SK-N-SH (cell line): ENCODE measurements around the gene WNT4. TPM values are rescaled to one million over a fixed set of nuclear protein-coding genes. Genes with fewer than 3 reads are reported as not detected.

Experiments used
- CTCF ChIA-PET: fragments of 300-600, 350-600 bp; formaldehyde crosslinking; extraction: SDS; loops from one replicate; lab custom pipeline; 2021; lab: Yijun Ruan, JAX
- POLR2A ChIA-PET: fragments of 350-600 bp; sonication (Branson Sonifier 250); formaldehyde crosslinking; extraction: SDS; loops from one replicate; lab custom pipeline; 2020; ENCODE audit warnings: antibody characterized with exemption, inconsistent platforms; lab: Yijun Ruan, JAX
- DNase-seq: peaks from one replicate; pipeline ENCODE4 v3.0.0; 2012
- H2AFZ ChIP-seq: fragments of 200-600 bp; sonication (generic); 2 replicates; pipeline ENCODE4 v1.8.1; 2016; ENCODE audit warnings: antibody characterized with exemption, mild to moderate bottlenecking, low read depth
- H3F3A ChIP-seq: fragments of 200-600 bp; sonication (generic); replicated peaks from 2 replicates; pipeline ENCODE3; 2016; ENCODE audit warnings: antibody characterized with exemption, mild to moderate bottlenecking; ENCODE audit not compliant: insufficient read depth
- H3K27ac ChIP-seq, 2 experiments: fragments of 200-500 bp in 1 of 2; fragments of 200-600 bp in 1 of 2; sonication (Bioruptor generic) in 1 of 2; sonication (generic), shearing (Covaris generic) in 1 of 2; 2 replicates each; pipeline versions ENCODE4 v1.5.1 to v1.6.1; 2014 to 2016; ENCODE audit warnings: low read depth in 2 of 2, inconsistent platforms in 1 of 2, low read length in 1 of 2, mild to moderate bottlenecking in 1 of 2, mixed read lengths in 1 of 2
- H3K27me3 ChIP-seq: fragments of 200-600 bp; sonication (generic), shearing (Covaris generic); 2 replicates; pipeline ENCODE4 v1.6.1; 2016; ENCODE audit warnings: mixed run types; ENCODE audit not compliant: insufficient read depth
- H3K36me3 ChIP-seq, 2 experiments: fragments of 200-500 bp in 1 of 2; fragments of 200-600 bp in 1 of 2; sonication (Bioruptor generic) in 1 of 2; sonication (generic) in 1 of 2; replicated peaks in 1 of 2; 2 replicates each; pipeline versions ENCODE3 to v1.5.1; 2014 to 2016; ENCODE audit warnings: low read length in 1 of 2, mild to moderate bottlenecking in 1 of 2; ENCODE audit not compliant: insufficient read depth in 2 of 2, control insufficient read depth in 1 of 2
- H3K4me1 ChIP-seq, 2 experiments: fragments of 200-500 bp in 1 of 2; fragments of 200-600 bp in 1 of 2; sonication (Bioruptor generic) in 1 of 2; sonication (generic), shearing (Covaris generic) in 1 of 2; 2 replicates each; pipeline versions ENCODE4 v1.5.1 to v1.6.1; 2014 to 2016; ENCODE audit warnings: low read depth in 1 of 2, low read length in 1 of 2, mixed run types in 1 of 2; ENCODE audit not compliant: insufficient read depth in 2 of 2, control insufficient read depth in 1 of 2
- H3K4me2 ChIP-seq: fragments of 200-600 bp; sonication (generic), shearing (Covaris generic); 2 replicates; pipeline ENCODE4 v1.6.1; 2017; ENCODE audit warnings: mixed run types
- H3K4me3 ChIP-seq, 2 experiments: fragments of 200-500 bp in 1 of 2; fragments of 200-600 bp in 1 of 2; sonication (Bioruptor generic) in 1 of 2; sonication (generic), shearing (Covaris generic) in 1 of 2; 2 replicates each; pipeline versions ENCODE4 v1.5.1 to v1.8.1; 2014 to 2016; ENCODE audit warnings: low read depth in 2 of 2, inconsistent platforms in 1 of 2, low read length in 1 of 2, mild to moderate bottlenecking in 1 of 2, mixed read lengths in 1 of 2, moderate library complexity in 1 of 2
- H3K79me2 ChIP-seq: fragments of 200-600 bp; sonication (generic); 2 replicates; pipeline ENCODE4 v1.8.1; 2017; ENCODE audit warnings: mild to moderate bottlenecking; ENCODE audit not compliant: insufficient read depth
- H3K9ac ChIP-seq: fragments of 200-600 bp; sonication (generic); 2 replicates; pipeline ENCODE4 v1.6.1; 2017; ENCODE audit warnings: mixed run types
- H3K9me2 ChIP-seq: fragments of 200-600 bp; sonication (generic); 2 replicates; pipeline ENCODE4 v1.6.1; 2017; ENCODE audit warnings: mixed run types
- H3K9me3 ChIP-seq: fragments of 200-600 bp; sonication (generic); 2 replicates; pipeline ENCODE4 v1.6.1; 2017; ENCODE audit warnings: mixed run types, mild to moderate bottlenecking, moderate library complexity
- H4K20me1 ChIP-seq: fragments of 200-600 bp; sonication (generic); 2 replicates; pipeline ENCODE4 v1.6.1; 2017; ENCODE audit warnings: mild to moderate bottlenecking, mixed run types; ENCODE audit not compliant: insufficient read depth
- EZH2phosphoT487 ChIP-seq: fragments of 200-600 bp; sonication (generic); IDR thresholded peaks from 2 replicates; pipeline ENCODE4 v1.6.1; 2017; ENCODE audit warnings: low read depth, mixed run types, mild to moderate bottlenecking, antibody characterized with exemption, moderate library complexity, borderline replicate concordance
- FOXJ3 ChIP-seq: sonication (generic); formaldehyde crosslinking; IDR thresholded peaks from 2 replicates; pipeline ENCODE4 v1.5.1; 2020; ENCODE audit warnings: mild to moderate bottlenecking, missing genetic modification reagents
- FOXM1 ChIP-seq: IDR thresholded peaks from 2 replicates; pipeline ENCODE4 v1.4.0; 2012; ENCODE audit warnings: low read depth, mild to moderate bottlenecking
- GATA2 ChIP-seq: sonication (generic); formaldehyde crosslinking; IDR thresholded peaks from 2 replicates; pipeline ENCODE4 v1.5.0; 2020; ENCODE audit warnings: mild to moderate bottlenecking, missing genetic modification reagents
- NFIC ChIP-seq: IDR thresholded peaks from 2 replicates; pipeline ENCODE4 v1.4.0; 2012; ENCODE audit warnings: borderline replicate concordance
- NRF1 ChIP-seq: IDR thresholded peaks from 2 replicates; pipeline ENCODE4 v1.6.1; 2012; ENCODE audit warnings: low read depth, mild to moderate bottlenecking, low read length
- POLR2AphosphoS5 ChIP-seq: IDR thresholded peaks from 2 replicates; pipeline ENCODE4 v1.6.1; 2012; ENCODE audit warnings: low read depth, low read length
- RAD21 ChIP-seq: IDR thresholded peaks from 2 replicates; pipeline ENCODE4 v1.6.1; 2012; ENCODE audit warnings: mild to moderate bottlenecking, low read length
- RCOR1 ChIP-seq: fragments of 150-350 bp; IDR thresholded peaks from 2 replicates; pipeline ENCODE4 v1.6.1; 2017; ENCODE audit warnings: antibody characterized with exemption, low read length
- RFX5 ChIP-seq: IDR thresholded peaks from 2 replicates; pipeline ENCODE4 v1.6.1; 2012; ENCODE audit warnings: mild to moderate bottlenecking, improper control_type of control experiment, low read length
- SIN3A ChIP-seq: IDR thresholded peaks from 2 replicates; pipeline ENCODE4 v1.6.1; 2012; ENCODE audit warnings: low read depth, mild to moderate bottlenecking, low read length, moderate library complexity, borderline replicate concordance
- WGBS: methylation state at CpG from one replicate; pipeline ENCODE4 v1.1.6; 2017; ENCODE audit warnings: low lambda C conversion rate; 5-methylcytosine and 5-hydroxymethylcytosine counted together
- polyA plus RNA-seq, 3 experiments: library from polyadenylated mRNA; depleted of rRNA; stranded (reverse); fragments of >200 nt; gene quantifications; 2 replicates each; pipeline ENCODE4 v1.2.3, GENCODE V29; 2012
- TF ChIP-seq, protein P1 (sequence below): fragments of 150-350 bp; IDR thresholded peaks from 2 replicates; pipeline ENCODE4 v1.6.1; 2016; ENCODE audit warnings: mild to moderate bottlenecking, low read depth, low read length
- TF ChIP-seq, protein P2 (sequence below): fragments of 150-350 bp; IDR thresholded peaks from 2 replicates; pipeline ENCODE4 v1.6.1; 2017; ENCODE audit warnings: antibody characterized with exemption, low read length, low read depth, borderline replicate concordance
- TF ChIP-seq, protein P3 (sequence below): IDR thresholded peaks from 2 replicates; pipeline ENCODE4 v1.6.1; 2012; ENCODE audit warnings: mild to moderate bottlenecking, low read depth, low read length, moderate library complexity
- TF ChIP-seq, protein P4 (sequence below): fragments of 200-600 bp; sonication (generic); IDR thresholded peaks from 2 replicates; pipeline ENCODE4 v1.6.1; 2017; ENCODE audit warnings: antibody characterized with exemption, mild to moderate bottlenecking, moderate library complexity
- TF ChIP-seq, protein P5 (sequence below): IDR thresholded peaks from 2 replicates; pipeline ENCODE4 v1.4.0; 2012; ENCODE audit warnings: low read depth, borderline replicate concordance

WNT4 gene
- polyA plus RNA-seq, 1 of the 3 experiments (the other 2 are of a cell fraction), result 0.03 TPM

DNA sequence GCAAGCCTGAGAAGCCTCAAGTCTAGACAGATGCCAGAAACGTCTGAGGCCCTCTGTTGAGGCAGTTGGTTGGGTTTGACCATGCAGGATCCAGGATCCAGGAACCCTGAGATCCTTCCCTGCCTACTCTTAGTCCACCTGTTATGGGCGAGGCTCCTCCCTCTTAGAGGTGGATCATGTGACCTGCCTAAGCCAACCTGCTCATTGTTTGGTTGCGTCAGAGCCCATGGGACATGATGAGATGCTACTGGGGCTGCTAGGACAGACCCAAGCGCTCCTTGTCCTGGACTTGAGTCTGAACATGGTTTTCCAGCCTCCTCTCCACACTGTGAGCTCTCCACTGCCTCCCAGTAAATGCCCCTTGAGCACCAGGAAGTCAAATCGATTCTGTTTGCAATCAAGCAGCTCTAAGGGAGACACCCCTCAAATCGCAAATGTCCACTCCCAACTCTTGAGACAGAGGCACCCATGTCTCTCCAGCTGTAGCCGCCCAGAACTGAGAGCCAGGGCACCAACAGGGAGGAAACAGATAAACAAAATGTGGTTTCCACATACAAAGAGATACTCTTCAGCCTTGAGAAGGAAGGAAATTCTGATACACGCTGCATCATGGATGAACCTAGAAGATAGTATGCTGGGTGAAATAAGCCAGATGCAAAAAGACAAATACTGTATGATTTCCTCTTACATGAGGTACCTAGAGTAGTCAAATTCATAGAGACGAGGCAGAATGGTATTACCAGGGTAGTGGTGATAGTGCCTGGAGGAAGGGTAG is 31.7 kb upstream of the WNT4 start:
- Histone ChIP-seq H3K27me3 (no peaks in the 10 kb centered on the region), H3K36me3 (no peaks in the 10 kb centered on the region), H3K27ac (no peak overlapping the region), H2AFZ (no peak overlapping the region), H3F3A (no peaks in the 10 kb centered on the region), H4K20me1 (no peaks in the 10 kb centered on the region), H3K4me3 (no peak overlapping the region), H3K79me2 (no peaks in the 10 kb centered on the region), H3K9me2 (no peaks in the 10 kb centered on the region)
- 54% methylated on average over 9 of the region's 9 CpGs for WGBS
- ChIA-PET POLR2A (no interaction called here), CTCF (interaction anchor here (0.6 kb wide), 1 partner anchor 242 kb away, joined by 3 read pairs; no protein-coding TSS in a partner anchor)
- TF ChIP-seq NRF1 (no peak), RFX5 (no peak), SIN3A (no peak)
- TF ChIP-seq, protein P1, sequence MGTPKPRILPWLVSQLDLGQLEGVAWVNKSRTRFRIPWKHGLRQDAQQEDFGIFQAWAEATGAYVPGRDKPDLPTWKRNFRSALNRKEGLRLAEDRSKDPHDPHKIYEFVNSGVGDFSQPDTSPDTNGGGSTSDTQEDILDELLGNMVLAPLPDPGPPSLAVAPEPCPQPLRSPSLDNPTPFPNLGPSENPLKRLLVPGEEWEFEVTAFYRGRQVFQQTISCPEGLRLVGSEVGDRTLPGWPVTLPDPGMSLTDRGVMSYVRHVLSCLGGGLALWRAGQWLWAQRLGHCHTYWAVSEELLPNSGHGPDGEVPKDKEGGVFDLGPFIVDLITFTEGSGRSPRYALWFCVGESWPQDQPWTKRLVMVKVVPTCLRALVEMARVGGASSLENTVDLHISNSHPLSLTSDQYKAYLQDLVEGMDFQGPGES, result no peak
- TF ChIP-seq, protein P2, sequence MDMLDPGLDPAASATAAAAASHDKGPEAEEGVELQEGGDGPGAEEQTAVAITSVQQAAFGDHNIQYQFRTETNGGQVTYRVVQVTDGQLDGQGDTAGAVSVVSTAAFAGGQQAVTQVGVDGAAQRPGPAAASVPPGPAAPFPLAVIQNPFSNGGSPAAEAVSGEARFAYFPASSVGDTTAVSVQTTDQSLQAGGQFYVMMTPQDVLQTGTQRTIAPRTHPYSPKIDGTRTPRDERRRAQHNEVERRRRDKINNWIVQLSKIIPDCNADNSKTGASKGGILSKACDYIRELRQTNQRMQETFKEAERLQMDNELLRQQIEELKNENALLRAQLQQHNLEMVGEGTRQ, result no peak
- TF ChIP-seq, all 33 proteins: peak for 0
- Histone ChIP-seq H3K4me1 (peaks cover 0 to 2% of the 10 kb centered on the region in 2 experiments; a peak in 1 of 4 replicates), H3K9me3 (no peaks in the 10 kb centered on the region), H3K9ac (no peak overlapping the region), H3K4me2 (no peak overlapping the region)
- DNase-seq, result no peak

DNA sequence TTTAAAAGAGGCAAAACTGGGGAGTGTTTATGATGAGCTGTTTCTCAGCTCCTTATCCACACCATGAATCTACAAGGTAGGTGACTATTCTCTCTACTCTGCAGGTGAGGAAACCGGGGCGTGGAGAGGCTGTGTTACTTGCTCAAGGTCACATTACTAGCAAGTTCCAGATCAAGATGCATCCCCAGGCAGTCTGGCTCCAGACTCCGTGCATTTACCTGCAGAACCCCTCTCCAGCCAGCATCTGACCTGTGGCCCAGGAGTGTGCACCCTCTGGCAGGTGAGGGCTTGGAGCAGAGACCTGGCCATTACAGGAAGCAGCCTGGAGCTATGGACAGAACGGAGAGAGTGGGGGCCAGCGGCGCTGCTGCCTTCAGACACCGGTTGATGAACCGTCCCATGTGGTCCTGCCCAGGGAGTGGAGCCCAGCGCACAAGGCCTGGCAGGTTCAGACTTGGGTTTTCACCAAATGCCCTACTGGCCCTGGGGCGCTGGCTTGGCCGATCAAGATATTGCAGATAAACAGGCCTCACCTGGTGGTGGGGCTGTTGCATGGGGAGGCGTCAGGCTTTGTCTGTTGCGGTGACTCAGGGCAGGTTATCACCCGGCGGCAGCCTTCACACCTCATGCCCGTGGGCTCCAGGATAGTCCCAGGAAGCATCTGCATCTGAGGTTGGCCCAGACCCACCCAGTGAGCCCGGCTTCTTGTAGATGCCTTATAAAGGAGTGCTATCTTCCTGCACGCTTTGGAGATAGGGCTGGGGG is 29.2 kb upstream of the WNT4 start:
- 88% methylated on average over 7 of the region's 18 CpGs for WGBS
- H3K27me3 ChIP-seq, result no peaks in the 10 kb centered on the region; the same call in 1 of the 2 replicates
- H4K20me1 ChIP-seq, result no peaks in the 10 kb centered on the region
- H3K4me3 ChIP-seq, result no peak overlapping the region
- H3K9me3 ChIP-seq, result no peaks in the 10 kb centered on the region
- H3K9me2 ChIP-seq, result no peaks in the 10 kb centered on the region
- H3K9ac ChIP-seq, result no peak overlapping the region
- H3F3A ChIP-seq, result no peaks in the 10 kb centered on the region
- H3K4me2 ChIP-seq, result no peak overlapping the region
- no peaks in the 10 kb centered on the region for H3K36me3 ChIP-seq
- H3K27ac ChIP-seq, result no peak overlapping the region
- H2AFZ ChIP-seq, result no peak overlapping the region
- H3K4me1 ChIP-seq, result peaks cover 0 to 2% of the 10 kb centered on the region in 2 experiments; a peak in 1 of 4 replicates
- ChIA-PET POLR2A (no interaction called here), CTCF (no interaction called here)
- DNase-seq, result no peak
- H3K79me2 ChIP-seq, result no peaks in the 10 kb centered on the region
- TF ChIP-seq RCOR1 (no peak), FOXM1 (no peak), EZH2phosphoT487 (no peak), FOXJ3 (CRISPR knock-in tag) (no peak), POLR2AphosphoS5 (no peak), NFIC (no peak), GATA2 (no peak), RAD21 (no peak)
- TF ChIP-seq, protein P3, sequence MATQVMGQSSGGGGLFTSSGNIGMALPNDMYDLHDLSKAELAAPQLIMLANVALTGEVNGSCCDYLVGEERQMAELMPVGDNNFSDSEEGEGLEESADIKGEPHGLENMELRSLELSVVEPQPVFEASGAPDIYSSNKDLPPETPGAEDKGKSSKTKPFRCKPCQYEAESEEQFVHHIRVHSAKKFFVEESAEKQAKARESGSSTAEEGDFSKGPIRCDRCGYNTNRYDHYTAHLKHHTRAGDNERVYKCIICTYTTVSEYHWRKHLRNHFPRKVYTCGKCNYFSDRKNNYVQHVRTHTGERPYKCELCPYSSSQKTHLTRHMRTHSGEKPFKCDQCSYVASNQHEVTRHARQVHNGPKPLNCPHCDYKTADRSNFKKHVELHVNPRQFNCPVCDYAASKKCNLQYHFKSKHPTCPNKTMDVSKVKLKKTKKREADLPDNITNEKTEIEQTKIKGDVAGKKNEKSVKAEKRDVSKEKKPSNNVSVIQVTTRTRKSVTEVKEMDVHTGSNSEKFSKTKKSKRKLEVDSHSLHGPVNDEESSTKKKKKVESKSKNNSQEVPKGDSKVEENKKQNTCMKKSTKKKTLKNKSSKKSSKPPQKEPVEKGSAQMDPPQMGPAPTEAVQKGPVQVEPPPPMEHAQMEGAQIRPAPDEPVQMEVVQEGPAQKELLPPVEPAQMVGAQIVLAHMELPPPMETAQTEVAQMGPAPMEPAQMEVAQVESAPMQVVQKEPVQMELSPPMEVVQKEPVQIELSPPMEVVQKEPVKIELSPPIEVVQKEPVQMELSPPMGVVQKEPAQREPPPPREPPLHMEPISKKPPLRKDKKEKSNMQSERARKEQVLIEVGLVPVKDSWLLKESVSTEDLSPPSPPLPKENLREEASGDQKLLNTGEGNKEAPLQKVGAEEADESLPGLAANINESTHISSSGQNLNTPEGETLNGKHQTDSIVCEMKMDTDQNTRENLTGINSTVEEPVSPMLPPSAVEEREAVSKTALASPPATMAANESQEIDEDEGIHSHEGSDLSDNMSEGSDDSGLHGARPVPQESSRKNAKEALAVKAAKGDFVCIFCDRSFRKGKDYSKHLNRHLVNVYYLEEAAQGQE, result no peak
- TF ChIP-seq, protein P4, sequence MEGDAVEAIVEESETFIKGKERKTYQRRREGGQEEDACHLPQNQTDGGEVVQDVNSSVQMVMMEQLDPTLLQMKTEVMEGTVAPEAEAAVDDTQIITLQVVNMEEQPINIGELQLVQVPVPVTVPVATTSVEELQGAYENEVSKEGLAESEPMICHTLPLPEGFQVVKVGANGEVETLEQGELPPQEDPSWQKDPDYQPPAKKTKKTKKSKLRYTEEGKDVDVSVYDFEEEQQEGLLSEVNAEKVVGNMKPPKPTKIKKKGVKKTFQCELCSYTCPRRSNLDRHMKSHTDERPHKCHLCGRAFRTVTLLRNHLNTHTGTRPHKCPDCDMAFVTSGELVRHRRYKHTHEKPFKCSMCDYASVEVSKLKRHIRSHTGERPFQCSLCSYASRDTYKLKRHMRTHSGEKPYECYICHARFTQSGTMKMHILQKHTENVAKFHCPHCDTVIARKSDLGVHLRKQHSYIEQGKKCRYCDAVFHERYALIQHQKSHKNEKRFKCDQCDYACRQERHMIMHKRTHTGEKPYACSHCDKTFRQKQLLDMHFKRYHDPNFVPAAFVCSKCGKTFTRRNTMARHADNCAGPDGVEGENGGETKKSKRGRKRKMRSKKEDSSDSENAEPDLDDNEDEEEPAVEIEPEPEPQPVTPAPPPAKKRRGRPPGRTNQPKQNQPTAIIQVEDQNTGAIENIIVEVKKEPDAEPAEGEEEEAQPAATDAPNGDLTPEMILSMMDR, result no peak
- TF ChIP-seq, protein P5, sequence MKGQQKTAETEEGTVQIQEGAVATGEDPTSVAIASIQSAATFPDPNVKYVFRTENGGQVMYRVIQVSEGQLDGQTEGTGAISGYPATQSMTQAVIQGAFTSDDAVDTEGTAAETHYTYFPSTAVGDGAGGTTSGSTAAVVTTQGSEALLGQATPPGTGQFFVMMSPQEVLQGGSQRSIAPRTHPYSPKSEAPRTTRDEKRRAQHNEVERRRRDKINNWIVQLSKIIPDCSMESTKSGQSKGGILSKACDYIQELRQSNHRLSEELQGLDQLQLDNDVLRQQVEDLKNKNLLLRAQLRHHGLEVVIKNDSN, result no peak
